Stimulated activated CD4-positive, alpha-beta T cell treated with anti-CD3 and anti-CD28 coated beads, Interleukin-12 subunit alpha, Interleukin-12 subunit beta, amount 100 ng/mL, for 4 hours (primary cell): ENCODE measurements around the gene VSTM4.

Experiments
- DNase-seq: peaks from one replicate; pipeline ENCODE4 v3.0.0-alpha.2; 2020

Gene VSTM4

GRCh38 chr10:49037187-49037586, 78.1 kb downstream of the VSTM4 start:
- no peak for DNase-seq

DNA sequence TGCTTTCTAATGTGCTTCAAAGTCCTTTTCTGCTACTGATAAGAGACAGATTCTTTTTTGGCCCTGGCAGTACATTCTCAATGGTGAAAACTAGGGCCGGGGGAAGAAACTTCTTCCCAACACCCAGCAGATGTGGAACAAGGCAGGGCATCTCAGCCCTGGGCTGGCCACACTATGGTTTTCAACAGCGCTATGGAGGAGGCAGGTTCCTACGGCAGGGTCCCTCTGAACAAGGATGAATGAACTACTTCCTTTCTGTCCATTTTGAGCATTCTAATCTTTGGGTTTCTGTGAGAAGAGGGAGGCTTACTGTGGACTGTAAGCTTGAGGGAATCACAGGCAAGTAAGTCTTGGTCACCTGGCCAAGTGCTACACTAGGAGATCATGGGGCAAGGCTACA, 78.7 kb downstream of the VSTM4 start:
- DNase-seq, result no peak

GRCh38 chr10:49035920-49036319, 79.4 kb downstream of the VSTM4 start:
- no peak for DNase-seq

- no peak for DNase-seq
Observed at GRCh38 chr10:49034925-49035324, 80.4 kb downstream of the VSTM4 start.

- no peak for DNase-seq
Observed at GRCh38 chr10:49033939-49034338, 81.4 kb downstream of the VSTM4 start.

GRCh38 chr10:49029666-49030065, 85.7 kb downstream of the VSTM4 start:
- no peak for DNase-seq

- DNase-seq, result no peak
Observed at GRCh38 chr10:49028639-49029038, 86.7 kb downstream of the VSTM4 start.

DNA sequence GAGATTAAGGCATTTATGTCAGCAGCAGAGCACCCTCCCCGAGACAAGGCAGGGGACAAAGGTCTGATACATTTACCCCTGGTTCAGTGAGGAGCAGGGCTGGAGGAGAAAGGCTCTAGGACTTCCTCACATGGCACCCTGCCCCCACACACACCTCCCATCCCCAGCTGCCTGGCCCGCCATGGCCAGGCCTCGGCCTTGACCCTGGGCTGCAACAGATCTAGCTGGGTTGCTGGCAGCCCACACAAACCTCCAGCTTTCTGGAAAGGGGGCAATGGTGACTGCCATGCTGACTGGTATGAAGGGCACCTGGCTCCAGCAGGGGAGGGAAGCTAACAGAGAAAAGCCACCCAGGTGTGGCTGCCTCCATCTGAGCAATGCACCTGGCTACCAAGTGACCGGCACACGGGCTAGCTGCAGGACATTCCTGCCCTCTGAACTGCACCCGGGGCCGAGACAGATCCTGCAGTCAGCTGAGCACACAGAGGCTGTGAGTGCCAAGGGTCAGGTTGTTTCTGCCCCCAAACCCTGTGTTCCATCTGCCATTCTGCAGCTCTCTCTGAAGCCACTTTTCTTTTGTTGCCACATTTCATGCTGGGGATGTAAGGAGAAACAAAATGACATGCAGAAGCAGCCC, 89.9 kb downstream of the VSTM4 start:
- no peak for DNase-seq

- no peak for DNase-seq
Observed at GRCh38 chr10:49024484-49024883, 90.8 kb downstream of the VSTM4 start.

GRCh38 chr10:49023752-49024151, 91.6 kb downstream of the VSTM4 start:
- DNase-seq, result no peak

DNA sequence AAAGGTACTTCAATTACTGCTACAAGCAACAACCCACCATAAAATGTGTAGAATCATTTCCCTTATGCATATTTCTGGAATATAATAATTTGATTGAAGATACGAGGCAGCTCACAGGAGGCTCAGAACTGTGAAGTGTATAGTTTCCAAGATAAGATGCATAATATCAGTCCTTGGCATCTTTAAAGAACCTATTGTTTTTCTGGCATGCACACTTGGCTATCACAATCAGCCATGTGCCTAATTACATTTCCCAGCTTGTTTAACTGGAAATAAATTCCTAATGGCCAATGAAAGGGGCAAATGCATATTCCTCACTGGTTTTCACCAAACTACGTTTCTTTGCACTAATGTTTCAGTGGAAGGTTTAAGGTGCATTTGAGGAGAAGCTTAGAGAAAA, 92.3 kb downstream of the VSTM4 start:
- DNase-seq, result no peak

GRCh38 chr10:49021685-49022084, 93.6 kb downstream of the VSTM4 start:
- no peak for DNase-seq

GRCh38 chr10:49015700-49016099, 99.6 kb downstream of the VSTM4 start:
- DNase-seq, result no peak

- DNase-seq, result no peak
Observed at GRCh38 chr10:49012603-49013002, 102.7 kb downstream of the VSTM4 start.

DNA sequence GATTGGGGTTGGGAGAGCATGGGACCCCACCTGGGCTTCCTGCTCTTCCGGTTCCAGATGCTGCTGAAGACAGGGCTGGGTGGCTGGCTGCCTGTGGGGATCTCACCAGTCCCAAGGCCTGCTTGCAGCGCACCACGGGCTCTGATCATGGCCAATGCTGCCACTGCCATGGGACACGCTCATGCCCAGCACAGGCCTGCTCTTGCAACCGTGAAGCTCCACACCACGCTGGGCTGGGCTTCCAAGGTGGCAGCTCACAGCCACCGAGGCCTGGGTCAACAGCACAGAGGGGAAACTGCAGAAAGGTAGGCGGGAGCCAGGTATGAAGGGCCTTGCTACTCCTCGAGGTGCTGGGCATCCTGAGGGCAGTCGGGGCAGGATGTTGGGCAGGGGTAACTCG, 103.6 kb downstream of the VSTM4 start:
- no peak for DNase-seq

DNA sequence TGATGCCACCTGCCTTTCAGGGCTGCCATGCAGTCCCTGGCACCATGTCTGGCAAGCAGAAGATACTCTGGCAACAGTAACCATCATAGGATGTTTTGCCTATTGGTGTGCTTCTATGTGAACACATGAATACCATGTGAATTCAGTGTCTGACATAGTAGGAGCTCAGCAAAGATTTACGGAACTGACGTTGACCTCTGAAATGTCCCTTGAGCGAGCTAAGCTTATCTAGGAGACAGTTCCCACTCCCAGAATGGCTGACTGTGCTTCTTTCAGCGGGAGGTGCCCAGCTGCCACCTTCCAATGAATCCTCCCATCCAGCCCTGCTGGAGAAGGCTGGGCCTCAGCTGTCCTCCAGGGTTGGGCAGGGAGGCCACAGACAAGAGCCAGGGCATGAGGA, 104.5 kb downstream of the VSTM4 start:
- DNase-seq, result no peak

DNA sequence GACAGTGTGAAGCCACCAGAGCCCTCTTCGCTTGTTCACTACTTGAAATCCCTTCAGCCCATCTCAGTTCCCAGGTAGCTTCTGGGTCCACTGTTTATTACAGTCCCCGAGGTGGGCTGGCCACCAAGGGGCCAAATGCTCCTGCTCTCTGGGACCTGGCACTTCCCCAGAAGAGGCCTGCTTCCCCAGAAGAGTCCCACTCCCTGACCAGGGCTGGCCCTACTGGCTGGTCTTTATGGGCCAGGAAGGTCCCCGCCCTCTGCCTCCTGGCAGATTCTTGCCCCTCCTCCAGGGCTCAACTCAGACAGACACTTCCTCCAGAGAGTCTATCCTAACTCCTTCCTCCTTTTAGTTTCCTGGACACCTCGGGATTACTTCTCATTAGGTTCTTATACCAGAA, 105.0 kb downstream of the VSTM4 start:
- no peak for DNase-seq

DNA sequence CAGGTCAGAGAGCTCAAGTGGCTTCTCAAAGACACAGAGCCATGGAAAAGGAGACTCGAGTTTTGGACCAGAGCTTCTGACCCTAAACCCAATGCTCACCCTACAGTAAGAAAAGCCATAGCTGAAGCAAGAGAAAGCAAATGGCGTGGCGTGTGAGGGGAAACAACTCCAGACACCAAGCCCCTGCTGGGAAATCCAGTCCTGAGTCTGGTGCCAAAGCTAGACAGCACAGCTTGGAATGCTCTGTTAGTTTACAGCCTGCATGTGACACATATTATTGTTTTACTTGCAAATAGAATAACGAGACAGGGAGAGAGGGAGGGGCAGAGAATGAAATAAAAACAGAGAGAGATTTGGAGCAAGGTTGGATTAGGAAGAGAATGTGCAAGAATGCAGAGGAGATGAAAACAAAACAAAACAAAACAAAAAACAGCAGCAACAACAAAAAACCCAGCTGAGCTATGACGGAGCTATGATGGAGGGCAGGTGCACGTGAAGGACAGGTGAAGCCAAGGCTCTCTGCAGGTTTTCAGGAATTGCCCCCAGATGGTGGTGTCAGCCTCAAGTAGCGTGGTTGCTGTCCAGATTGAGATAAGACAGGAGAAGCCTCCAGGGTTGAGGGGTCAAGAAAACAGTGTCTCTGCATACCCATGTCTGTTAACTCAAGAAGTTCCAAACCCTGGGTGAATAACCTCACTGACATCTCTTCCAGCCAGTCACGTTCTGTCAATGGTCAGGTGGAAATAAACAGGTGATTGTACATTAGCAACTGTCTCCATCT, 105.9 kb downstream of the VSTM4 start:
- no peak for DNase-seq

DNA sequence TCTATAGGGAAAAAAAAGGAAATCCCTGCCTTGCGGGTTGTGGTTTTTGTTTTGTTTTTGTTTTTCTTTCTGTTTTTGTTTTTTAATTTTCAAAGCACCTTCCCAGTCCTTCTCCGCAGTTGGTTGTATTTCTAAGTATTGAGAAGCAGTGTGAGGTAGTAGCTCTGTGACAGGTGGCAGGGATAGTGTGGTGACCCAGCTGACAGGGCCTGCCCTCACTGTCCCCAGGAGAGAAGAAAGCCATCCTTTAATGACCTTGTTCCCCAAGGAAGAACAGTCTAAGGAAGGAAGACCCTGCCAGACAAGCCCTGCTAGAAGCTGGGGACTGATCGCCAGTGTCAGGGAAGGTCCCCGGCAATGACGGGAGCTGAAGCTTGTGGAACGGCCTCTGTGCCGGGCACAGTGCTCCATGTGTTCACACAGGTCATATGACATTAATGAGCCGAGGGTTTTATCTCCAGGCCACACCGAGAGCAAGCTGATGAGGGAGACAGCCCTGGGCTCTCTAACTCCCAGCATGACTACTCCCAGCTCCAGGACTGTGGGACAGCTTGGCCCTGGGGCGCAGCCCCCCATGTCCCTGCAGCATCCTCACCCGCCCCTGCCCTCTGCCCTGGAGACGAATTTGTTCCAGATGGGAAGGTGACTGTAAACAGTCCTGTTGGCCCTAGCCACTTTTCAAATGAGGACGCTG, 106.7 kb downstream of the VSTM4 start:
- no peak for DNase-seq

- no peak for DNase-seq
Observed at GRCh38 chr10:49008091-49008490, 107.2 kb downstream of the VSTM4 start.

DNA sequence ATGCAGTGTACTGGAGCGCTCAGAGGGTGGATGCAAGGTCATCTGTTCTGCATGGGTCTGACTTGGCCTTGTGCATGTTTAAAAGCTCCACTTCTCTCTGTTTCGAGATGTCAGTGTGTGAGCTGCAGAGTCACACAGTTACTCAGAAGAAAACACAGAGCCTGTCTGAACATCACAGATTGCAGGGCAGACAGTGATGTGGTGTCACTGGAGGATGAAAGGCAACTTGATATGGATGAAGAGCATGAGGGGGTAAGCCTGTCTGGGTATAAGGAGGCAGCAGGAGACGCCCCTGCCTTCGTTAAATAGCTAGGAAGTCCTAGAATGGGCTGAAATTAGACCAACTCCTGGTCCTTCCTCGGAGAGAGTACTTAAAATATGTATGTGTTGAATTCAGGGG, 108.2 kb downstream of the VSTM4 start:
- DNase-seq, result no peak

GRCh38 chr10:49005270-49005669, 110.1 kb downstream of the VSTM4 start:
- DNase-seq, result no peak

DNA sequence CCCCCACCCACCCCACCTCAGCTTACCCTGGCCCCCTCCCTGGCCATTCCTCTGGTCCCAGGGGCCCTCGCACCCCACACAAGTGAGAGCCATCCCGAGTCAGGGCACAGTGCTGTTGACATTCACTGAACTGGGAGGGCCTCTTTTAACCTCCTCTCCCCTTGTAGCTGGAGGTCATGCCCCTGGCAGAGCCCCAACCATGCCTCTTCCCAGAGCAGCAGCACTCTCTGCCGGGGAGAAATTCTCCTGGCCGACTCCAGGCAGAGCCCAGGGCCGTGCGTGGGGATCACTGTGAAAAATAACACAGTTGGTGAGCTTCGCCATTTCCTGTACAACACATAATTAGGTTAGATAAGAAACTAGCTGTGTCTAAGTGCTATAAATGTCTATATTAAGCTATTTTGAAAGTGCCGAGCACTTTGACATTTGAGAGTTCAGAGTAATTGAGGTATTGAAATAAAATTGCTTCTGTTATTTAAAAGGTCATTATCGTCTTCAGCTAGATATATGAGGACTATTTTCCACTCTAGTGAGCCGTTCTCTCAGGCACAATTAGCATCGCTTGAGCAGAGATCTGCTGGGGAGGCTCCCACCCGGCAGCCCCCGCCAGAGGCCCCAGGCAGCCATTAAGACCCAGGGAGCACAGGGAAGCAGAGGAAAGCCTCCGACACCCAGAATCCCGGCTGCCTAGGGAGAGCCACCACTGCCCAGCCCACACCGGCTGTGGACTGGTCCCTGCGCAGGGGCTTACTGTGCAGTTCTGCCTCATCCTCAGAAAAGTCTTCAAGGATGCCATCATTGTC, 113.3 kb downstream of the VSTM4 start:
- DNase-seq, result no peak
